Activated CD4-positive, CD25-positive, alpha-beta regulatory T cell (primary cell): ENCODE results near the gene NEDD4.
"Not testable (repeated sequence)": the region's sequence is repeated elsewhere in the genome, so short reads cannot be mapped to it uniquely, and the experiment has no call there.

ENCODE experiments used
- DNase-seq, 4 experiments: peaks; one replicate each; lab custom pipeline; 2025; lab: John Stamatoyannopoulos, UW

Gene NEDD4

GRCh38 chr15:55827204-55827603 is 166.2 kb downstream of the NEDD4 start:
- DNase-seq: no peak

GRCh38 chr15:55824857-55825613 is 168.4 kb downstream of the NEDD4 start:
- DNase-seq: no peak

- no peak for DNase-seq
Observed at GRCh38 chr15:55823699-55824340, 169.6 kb downstream of the NEDD4 start.

GRCh38 chr15:55823191-55823670 is 170.2 kb downstream of the NEDD4 start:
- DNase-seq: no peak

GRCh38 chr15:55821740-55822139 is 171.7 kb downstream of the NEDD4 start:
- DNase-seq: not testable (repeated sequence)

GRCh38 chr15:55820043-55820442 is 173.4 kb downstream of the NEDD4 start:
- DNase-seq: no peak

- DNase-seq: no peak
Observed at GRCh38 chr15:55819397-55820034, 173.9 kb downstream of the NEDD4 start.

GRCh38 chr15:55816017-55816416 is 177.4 kb downstream of the NEDD4 start:
- DNase-seq: no peak

- DNase-seq: no peak
Observed at GRCh38 chr15:55802600-55803376, 190.6 kb downstream of the NEDD4 start.

- no peak for DNase-seq
Observed at GRCh38 chr15:55800216-55800615, 193.2 kb downstream of the NEDD4 start.

- no peak for DNase-seq
Observed at GRCh38 chr15:55799291-55800212, 193.9 kb downstream of the NEDD4 start.

GRCh38 chr15:55796321-55796965 is 197.0 kb downstream of the NEDD4 start:
- no peak for DNase-seq

GRCh38 chr15:55795031-55795430 is 198.4 kb downstream of the NEDD4 start:
- no peak for DNase-seq

- no peak for DNase-seq
Observed at GRCh38 chr15:55791551-55792400, 201.6 kb downstream of the NEDD4 start.

GRCh38 chr15:55789066-55789660 is 204.2 kb downstream of the NEDD4 start:
- peak in 3 of 4 experiments; percentile 7 to 18 (median 11) for DNase-seq

- DNase-seq: no peak
Observed at GRCh38 chr15:55786341-55786740, 207.1 kb downstream of the NEDD4 start.

GRCh38 chr15:55785593-55785992 is 207.8 kb downstream of the NEDD4 start:
- DNase-seq: not testable (repeated sequence)

- DNase-seq: no peak
Observed at GRCh38 chr15:55784286-55784685, 209.1 kb downstream of the NEDD4 start.

- DNase-seq: no peak
Observed at GRCh38 chr15:55782901-55783300, 210.5 kb downstream of the NEDD4 start.
